ENCODE measurements around the gene HSD11B1L. TPM values are rescaled to one million over a fixed set of nuclear protein-coding genes. Genes with fewer than 3 reads are reported as not detected.

HSD11B1L gene
- total RNA-seq, 1 experiment from 2014 or later: 6.0 TPM

- ATAC-seq: no peak
- H3K27me3 ChIP-seq (ENCODE audit: control insufficient read depth, insufficient read depth, low read length): no peaks in the 10 kb centered on the region
- H3K4me3 ChIP-seq (ENCODE audit: low read depth in 2 of 2, low read length in 2 of 2): no peak overlapping the region
- no peak for DNase-seq (ENCODE audit: low read depth, low spot score)
- no peaks in the 10 kb centered on the region for H3K9me3 ChIP-seq (ENCODE audit: control insufficient read depth, insufficient read depth, low read depth, low read length)
- BruUV-seq (replicated peaks): no TSS peak
- peaks cover 2% of the 10 kb centered on the region for H3K36me3 ChIP-seq (ENCODE audit: control insufficient read depth, insufficient read depth, low read length)
- H3K4me1 ChIP-seq (ENCODE audit: control insufficient read depth, insufficient read depth, low read length): no peaks in the 10 kb centered on the region
- POLR2A ChIA-PET: no interaction called here
- no peak overlapping the region for H3K27ac ChIP-seq (ENCODE audit: low read length)
- CTCF ChIA-PET: no interaction called here
- intact Hi-C loops (cut with micrococcal nuclease; ENCODE audit: unreplicated experiment): no loop called here
- in situ Hi-C loops (cut with HindIII; ENCODE audit: low pct_unique_long_range_greater_than_20kb, low sequenced_read_pairs): no loop called here
- TF ChIP-seq, protein P1, sequence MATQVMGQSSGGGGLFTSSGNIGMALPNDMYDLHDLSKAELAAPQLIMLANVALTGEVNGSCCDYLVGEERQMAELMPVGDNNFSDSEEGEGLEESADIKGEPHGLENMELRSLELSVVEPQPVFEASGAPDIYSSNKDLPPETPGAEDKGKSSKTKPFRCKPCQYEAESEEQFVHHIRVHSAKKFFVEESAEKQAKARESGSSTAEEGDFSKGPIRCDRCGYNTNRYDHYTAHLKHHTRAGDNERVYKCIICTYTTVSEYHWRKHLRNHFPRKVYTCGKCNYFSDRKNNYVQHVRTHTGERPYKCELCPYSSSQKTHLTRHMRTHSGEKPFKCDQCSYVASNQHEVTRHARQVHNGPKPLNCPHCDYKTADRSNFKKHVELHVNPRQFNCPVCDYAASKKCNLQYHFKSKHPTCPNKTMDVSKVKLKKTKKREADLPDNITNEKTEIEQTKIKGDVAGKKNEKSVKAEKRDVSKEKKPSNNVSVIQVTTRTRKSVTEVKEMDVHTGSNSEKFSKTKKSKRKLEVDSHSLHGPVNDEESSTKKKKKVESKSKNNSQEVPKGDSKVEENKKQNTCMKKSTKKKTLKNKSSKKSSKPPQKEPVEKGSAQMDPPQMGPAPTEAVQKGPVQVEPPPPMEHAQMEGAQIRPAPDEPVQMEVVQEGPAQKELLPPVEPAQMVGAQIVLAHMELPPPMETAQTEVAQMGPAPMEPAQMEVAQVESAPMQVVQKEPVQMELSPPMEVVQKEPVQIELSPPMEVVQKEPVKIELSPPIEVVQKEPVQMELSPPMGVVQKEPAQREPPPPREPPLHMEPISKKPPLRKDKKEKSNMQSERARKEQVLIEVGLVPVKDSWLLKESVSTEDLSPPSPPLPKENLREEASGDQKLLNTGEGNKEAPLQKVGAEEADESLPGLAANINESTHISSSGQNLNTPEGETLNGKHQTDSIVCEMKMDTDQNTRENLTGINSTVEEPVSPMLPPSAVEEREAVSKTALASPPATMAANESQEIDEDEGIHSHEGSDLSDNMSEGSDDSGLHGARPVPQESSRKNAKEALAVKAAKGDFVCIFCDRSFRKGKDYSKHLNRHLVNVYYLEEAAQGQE (IDR thresholded peaks at IDR 0.05; ENCODE audit: insufficient read depth in 1 of 2, low read depth in 2 of 2, low read length in 1 of 2): no peak
- TF ChIP-seq TCF7L2 (IDR thresholded peaks at IDR 0.05; ENCODE audit: low read depth, low read length): no peak
- TF ChIP-seq, protein P2, sequence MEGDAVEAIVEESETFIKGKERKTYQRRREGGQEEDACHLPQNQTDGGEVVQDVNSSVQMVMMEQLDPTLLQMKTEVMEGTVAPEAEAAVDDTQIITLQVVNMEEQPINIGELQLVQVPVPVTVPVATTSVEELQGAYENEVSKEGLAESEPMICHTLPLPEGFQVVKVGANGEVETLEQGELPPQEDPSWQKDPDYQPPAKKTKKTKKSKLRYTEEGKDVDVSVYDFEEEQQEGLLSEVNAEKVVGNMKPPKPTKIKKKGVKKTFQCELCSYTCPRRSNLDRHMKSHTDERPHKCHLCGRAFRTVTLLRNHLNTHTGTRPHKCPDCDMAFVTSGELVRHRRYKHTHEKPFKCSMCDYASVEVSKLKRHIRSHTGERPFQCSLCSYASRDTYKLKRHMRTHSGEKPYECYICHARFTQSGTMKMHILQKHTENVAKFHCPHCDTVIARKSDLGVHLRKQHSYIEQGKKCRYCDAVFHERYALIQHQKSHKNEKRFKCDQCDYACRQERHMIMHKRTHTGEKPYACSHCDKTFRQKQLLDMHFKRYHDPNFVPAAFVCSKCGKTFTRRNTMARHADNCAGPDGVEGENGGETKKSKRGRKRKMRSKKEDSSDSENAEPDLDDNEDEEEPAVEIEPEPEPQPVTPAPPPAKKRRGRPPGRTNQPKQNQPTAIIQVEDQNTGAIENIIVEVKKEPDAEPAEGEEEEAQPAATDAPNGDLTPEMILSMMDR (IDR thresholded peaks at IDR 0.05): no peak
- no peak for TF ChIP-seq SIN3A (IDR thresholded peaks at IDR 0.05; ENCODE audit: borderline replicate concordance, insufficient read depth, low read depth, low read length)
- no peak for TF ChIP-seq POLR2AphosphoS5 (IDR thresholded peaks at IDR 0.05; ENCODE audit: low read depth, low read length)
Measured at GRCh38 chr19:5707576-5708575, 27.0 kb downstream of the HSD11B1L start.

- DNase-seq (ENCODE audit: low read depth, low spot score) (no peak), ATAC-seq (no peak)
- no peaks in the 10 kb centered on the region for H3K27me3 ChIP-seq (ENCODE audit: control insufficient read depth, insufficient read depth, low read length)
- intact Hi-C loops (cut with micrococcal nuclease; ENCODE audit: unreplicated experiment): no loop called here
- ChIA-PET CTCF (no interaction called here), POLR2A (no interaction called here)
- H3K36me3 ChIP-seq (ENCODE audit: control insufficient read depth, insufficient read depth, low read length): peaks cover 2% of the 10 kb centered on the region; the same call in 1 of the 2 replicates
- in situ Hi-C loops (cut with HindIII; ENCODE audit: low pct_unique_long_range_greater_than_20kb, low sequenced_read_pairs): no loop called here
- no peak overlapping the region for H3K4me3 ChIP-seq (ENCODE audit: low read depth in 2 of 2, low read length in 2 of 2)
- TF ChIP-seq TCF7L2 (IDR thresholded peaks at IDR 0.05; ENCODE audit: low read depth, low read length): no peak
- TF ChIP-seq, protein P1 (IDR thresholded peaks at IDR 0.05; ENCODE audit: insufficient read depth in 1 of 2, low read depth in 2 of 2, low read length in 1 of 2): no peak
- no peak for TF ChIP-seq SIN3A (IDR thresholded peaks at IDR 0.05; ENCODE audit: borderline replicate concordance, insufficient read depth, low read depth, low read length)
- no peaks in the 10 kb centered on the region for H3K4me1 ChIP-seq (ENCODE audit: control insufficient read depth, insufficient read depth, low read length)
- no peaks in the 10 kb centered on the region for H3K9me3 ChIP-seq (ENCODE audit: control insufficient read depth, insufficient read depth, low read depth, low read length)
- no TSS peak for BruUV-seq (replicated peaks)
- no peak overlapping the region for H3K27ac ChIP-seq (ENCODE audit: low read length)
Measured at GRCh38 chr19:5711025-5711424, 30.2 kb downstream of the HSD11B1L start.
